ENCODE data around the gene RFX4.

- no peak for TF ChIP-seq CTCF (IDR thresholded peaks at IDR 0.05 in 2 of 3, conservative IDR thresholded peaks at IDR 0.05 in 1 of 3; ENCODE audit: borderline replicate concordance in 1 of 3, insufficient read depth in 1 of 3, low read depth in 2 of 3, low read length in 2 of 3)
- no peak for TF ChIP-seq EZH2 (IDR thresholded peaks at IDR 0.05)
- TF ChIP-seq JUND (IDR thresholded peaks at IDR 0.05) = no peak
These were observed 114.0 kb downstream of the RFX4 start for GRCh38 chr12:106696681-106697417.

Measured in HCT116 (cell line).